Heart left ventricle (tissue), 13 donors: Measurements from ENCODE around the gene ABCF1.

Experiments
- CTCF ChIP-seq, 12 donors: fragments of 200-600 bp; sonication (generic) in 4 of 12; IDR thresholded peaks; one replicate each; pipeline versions ENCODE4 v1.5.0 to v1.8.0; 2018 to 2022; ENCODE audit warnings: antibody characterized with exemption in 12 of 12, mild to moderate bottlenecking in 5 of 12
- POLR2A ChIP-seq, 2 donors: fragments of 450-650 bp; IDR thresholded peaks; one replicate each; pipeline ENCODE4 v1.6.1; 2017; ENCODE audit warnings: antibody characterized with exemption in 2 of 2, mild to moderate bottlenecking in 2 of 2, moderate library complexity in 2 of 2
- donor health status: ischemic (EF 13 %, LVEDD 7.1; RV severe dilation, severe dysfunction).
- donor health status: DM: no; HTN: yes; CAD: no.
- donor health status: DM: no; HTN: no; CAD: no.
- donor health status: ischemic (EF 25% LVEDD 6.9; RV normal size, moderate dysfunction).
- donor health status: ischemic (EF 25% LVEDD 5.7; RV mildly dilated, moderate dysfunction).
- donor health status: ischemic (EF 35%, LVEDD 5.7; RV mildly dilated, moderate dysfunction).
- donor health status: nonischemic (EF 11% LVEDD 7.7; RV severe dilation, severe dysfunction).
- donor health status: DM: yes; HTN: yes; CAD: no.
- donor health status: PGD.
- donor health status: ischemic (EF 29% LVEDD 5.4; RV normal size, mild dysfunction).
- donor health status: nonischemic (EF 23%, LVEDD 6.1; RV moderate dilation, normal function).

GRCh38 chr6:30530014-30530413 lies 41.2 kb upstream of the ABCF1 start:
- TF ChIP-seq POLR2A (IDR thresholded peaks at IDR 0.05) = no peak
- TF ChIP-seq CTCF (IDR thresholded peaks at IDR 0.05) = no peak
